ENCODE results near the gene MORN1. TPM values are rescaled to one million over a fixed set of nuclear protein-coding genes. Genes with fewer than 3 reads are reported as not detected.
A peak's percentile ranks its signal among the peaks of the same experiment; 100 is the strongest.

Gene MORN1
- total RNA-seq, 1 experiment from 2014 or later = 12.7 TPM

DNA sequence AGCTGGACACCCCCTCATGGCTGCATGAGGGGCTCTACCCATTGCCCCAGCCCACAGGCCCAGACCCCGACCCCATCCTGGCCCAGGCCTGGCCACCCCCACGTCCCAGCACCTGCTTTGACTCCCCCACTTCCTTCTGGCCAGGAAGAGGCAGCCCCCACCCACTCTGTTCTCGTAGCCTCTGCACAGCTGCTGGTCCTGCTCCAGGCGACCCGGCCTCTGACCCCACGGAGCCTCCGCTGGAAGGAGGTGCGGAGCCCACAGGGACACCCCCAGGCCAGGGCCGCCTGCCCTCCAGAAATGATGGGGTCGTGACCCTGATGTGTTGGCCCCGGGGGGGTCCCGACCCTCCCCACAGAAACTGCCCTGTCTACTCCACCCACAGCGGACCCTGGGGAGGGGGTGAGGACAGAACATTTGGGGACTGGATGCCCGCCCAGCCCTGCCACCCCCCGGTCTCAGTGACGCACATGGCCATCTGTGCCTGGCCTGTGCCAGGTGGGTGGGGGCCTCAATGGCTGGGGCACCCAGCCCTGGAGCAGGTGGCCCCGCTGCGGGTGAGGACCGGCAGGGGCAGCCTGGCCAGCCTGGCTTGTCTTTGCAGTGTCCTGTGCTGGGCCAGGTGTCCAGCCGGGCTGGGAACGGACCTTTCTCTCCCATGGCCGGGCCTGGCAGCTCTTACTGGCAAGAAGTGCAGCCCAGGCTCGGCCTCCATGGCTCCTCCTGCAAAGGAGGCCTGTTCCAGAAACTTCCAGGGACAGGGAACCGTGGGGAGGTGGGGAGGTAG is 78.6 kb downstream of the MORN1 start:
- H3K27me3 ChIP-seq (ENCODE audit: control insufficient read depth, insufficient read depth, low read length) = no peaks in the 10 kb centered on the region
- H3K36me3 ChIP-seq (replicated peaks; ENCODE audit: control insufficient read depth, insufficient read depth, low read length) = peaks cover 4% of the 10 kb centered on the region
- no peak for DNase-seq
- H3K4me3 ChIP-seq (ENCODE audit: insufficient read depth, low read depth, low read length) = no peak overlapping the region

GRCh38 chr1:2312160-2312514 is 79.2 kb downstream of the MORN1 start:
- no peak for DNase-seq
- no peaks in the 10 kb centered on the region for H3K27me3 ChIP-seq (ENCODE audit: control insufficient read depth, insufficient read depth, low read length)
- peaks cover 9% of the 10 kb centered on the region for H3K36me3 ChIP-seq (replicated peaks; ENCODE audit: control insufficient read depth, insufficient read depth, low read length)
- H3K4me3 ChIP-seq (ENCODE audit: insufficient read depth, low read depth, low read length) = no peak overlapping the region

DNA sequence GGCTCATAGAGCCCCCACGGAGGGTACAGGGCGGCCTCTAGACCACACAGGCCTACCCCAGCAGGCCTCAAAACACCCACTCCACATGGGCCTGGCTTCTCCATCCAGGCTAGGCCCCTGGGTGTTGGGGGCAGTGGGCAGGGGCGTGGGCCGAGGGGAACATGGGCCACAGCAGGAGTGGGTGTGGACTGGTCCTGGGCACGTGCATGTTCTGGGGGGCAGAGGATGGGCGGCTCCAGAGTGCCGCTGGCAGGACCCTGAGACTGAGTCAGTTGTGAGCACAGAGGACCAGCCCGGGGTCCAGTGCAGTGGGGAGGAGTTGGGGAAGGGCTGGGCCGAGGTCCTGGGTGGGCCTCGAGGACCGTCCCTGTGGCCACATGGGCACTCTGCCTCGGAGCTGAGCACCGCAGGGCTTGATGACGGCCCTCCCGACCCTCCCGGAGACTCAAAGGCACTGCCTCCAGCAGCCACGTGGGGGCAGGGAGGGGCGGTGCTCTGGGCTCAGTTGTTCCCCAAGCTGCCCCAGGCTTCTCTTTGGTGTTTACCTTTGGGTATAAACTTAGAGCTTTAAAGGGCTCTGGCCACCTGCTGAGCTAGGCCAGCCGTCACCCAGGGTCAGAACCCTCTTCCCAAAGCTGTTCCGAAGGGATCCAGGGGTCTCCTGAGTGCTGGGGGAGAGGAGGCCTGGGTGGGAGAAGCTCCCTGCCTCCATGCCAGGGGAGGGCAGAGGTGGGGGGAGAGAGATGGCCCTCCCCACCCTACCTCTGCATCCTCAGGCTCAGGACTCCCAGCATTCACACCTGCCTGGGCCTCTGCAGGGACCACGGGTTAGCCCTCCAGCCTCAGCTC is 79.9 kb downstream of the MORN1 start:
- H3K27me3 ChIP-seq (ENCODE audit: control insufficient read depth, insufficient read depth, low read length) = no peaks in the 10 kb centered on the region
- no peak overlapping the region for H3K4me3 ChIP-seq (ENCODE audit: insufficient read depth, low read depth, low read length)
- peak; percentile 96 for DNase-seq
- peaks cover 9% of the 10 kb centered on the region for H3K36me3 ChIP-seq (replicated peaks; ENCODE audit: control insufficient read depth, insufficient read depth, low read length)

DNA sequence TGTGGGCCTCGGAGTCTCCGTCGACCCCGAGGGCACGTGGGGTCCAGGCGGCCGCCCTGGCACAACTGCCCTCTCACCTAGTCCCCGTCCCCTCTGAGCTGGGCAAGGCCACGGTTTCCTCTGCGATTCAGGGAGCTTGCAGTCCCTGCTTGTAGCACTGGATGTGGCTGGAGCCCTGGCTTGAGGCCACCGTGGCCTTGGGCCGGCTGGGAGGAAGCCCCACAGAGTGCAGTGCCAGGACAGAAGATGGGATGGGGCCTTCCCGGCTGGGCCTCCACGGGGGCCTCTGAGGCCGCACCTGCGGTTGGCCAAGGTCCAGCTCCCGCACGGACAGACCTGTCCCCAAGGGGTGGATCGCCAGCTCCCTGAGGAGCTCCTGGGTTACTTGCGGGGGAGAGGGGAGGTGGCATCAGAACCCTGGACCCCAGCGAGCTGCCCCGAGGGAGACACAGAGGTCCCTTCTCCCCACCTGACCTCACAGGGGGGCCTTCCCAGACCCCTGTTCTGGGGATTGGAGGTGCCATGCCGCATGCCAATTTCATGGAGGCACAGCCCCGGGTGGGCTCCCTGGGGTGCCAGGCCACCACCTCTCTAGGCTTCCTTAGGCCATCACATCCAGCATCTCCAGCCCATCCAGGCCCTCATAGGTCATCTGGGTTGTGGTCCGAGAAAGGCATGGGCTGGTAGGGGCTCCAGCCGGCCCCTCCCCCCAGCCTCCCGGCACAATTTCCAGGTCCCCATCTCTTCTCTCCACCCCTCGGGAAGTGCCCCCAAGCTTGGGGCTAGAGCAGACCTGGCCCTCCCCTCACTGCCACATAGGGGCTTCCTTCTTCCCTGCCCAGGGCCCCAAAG is 80.8 kb downstream of the MORN1 start:
- peaks cover 9% of the 10 kb centered on the region for H3K36me3 ChIP-seq (replicated peaks; ENCODE audit: control insufficient read depth, insufficient read depth, low read length)
- no peak for DNase-seq
- H3K4me3 ChIP-seq (ENCODE audit: insufficient read depth, low read depth, low read length) = no peak overlapping the region
- no peaks in the 10 kb centered on the region for H3K27me3 ChIP-seq (ENCODE audit: control insufficient read depth, insufficient read depth, low read length)

- no peak for DNase-seq
- Histone ChIP-seq H3K4me3 (ENCODE audit: insufficient read depth, low read depth, low read length) (no peak overlapping the region), H3K36me3 (replicated peaks; ENCODE audit: control insufficient read depth, insufficient read depth, low read length) (peaks cover 14% of the 10 kb centered on the region), H3K27me3 (ENCODE audit: control insufficient read depth, insufficient read depth, low read length) (no peaks in the 10 kb centered on the region)
Observed at GRCh38 chr1:2308844-2309243, 82.5 kb downstream of the MORN1 start.

DNA sequence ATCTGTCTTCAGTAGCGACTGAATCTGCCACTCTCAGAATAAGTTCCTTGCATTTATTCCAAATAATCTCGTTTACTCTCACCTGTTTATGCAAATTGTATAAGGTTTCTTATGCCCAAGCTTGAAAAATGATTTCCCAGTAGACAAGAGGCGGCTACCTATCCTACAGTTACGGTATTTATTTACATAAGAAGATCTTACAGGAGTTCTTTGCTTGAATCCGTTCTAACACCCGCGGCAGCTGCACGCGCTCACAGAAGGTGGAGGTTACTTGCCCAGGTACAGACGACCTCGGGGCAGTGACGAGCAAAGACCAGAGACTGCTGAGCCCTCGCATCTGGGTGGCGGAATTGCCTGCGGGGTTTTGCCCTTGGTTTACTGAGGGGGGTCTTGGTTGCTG is 83.4 kb downstream of the MORN1 start:
- no peak for DNase-seq
- Histone ChIP-seq H3K27me3 (ENCODE audit: control insufficient read depth, insufficient read depth, low read length) (no peaks in the 10 kb centered on the region), H3K4me3 (ENCODE audit: insufficient read depth, low read depth, low read length) (no peak overlapping the region), H3K36me3 (replicated peaks; ENCODE audit: control insufficient read depth, insufficient read depth, low read length) (peaks cover 16% of the 10 kb centered on the region)

DNA sequence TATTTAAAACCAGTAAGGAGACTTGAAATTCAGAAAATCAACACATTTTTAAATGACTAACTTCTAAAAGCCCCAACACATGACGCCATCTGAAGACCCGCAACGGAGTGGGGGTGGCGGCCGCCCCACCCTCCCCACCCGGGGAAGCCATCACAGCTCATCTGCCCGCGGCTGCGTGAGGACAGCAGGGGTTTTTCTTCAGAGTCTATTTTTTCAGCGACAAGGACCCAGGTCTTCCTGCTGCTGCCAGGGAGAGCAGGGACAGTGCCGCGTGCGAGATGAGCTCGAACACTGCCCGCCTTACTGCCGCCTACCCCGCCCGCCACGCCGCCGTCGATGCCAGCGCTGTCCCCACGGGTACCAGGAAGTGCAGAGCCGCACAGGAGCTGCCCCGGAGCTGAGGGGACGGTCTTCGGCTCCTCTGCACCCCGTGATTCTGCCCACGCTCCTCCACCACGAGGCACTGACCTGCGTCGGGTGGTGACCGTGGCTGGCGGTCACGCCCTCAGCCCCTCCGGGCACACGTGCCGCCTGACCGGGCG is 84.2 kb downstream of the MORN1 start:
- no peak for DNase-seq
- Histone ChIP-seq H3K27me3 (ENCODE audit: control insufficient read depth, insufficient read depth, low read length) (no peaks in the 10 kb centered on the region), H3K4me3 (ENCODE audit: insufficient read depth, low read depth, low read length) (no peak overlapping the region), H3K36me3 (replicated peaks; ENCODE audit: control insufficient read depth, insufficient read depth, low read length) (peaks cover 16% of the 10 kb centered on the region)

DNA sequence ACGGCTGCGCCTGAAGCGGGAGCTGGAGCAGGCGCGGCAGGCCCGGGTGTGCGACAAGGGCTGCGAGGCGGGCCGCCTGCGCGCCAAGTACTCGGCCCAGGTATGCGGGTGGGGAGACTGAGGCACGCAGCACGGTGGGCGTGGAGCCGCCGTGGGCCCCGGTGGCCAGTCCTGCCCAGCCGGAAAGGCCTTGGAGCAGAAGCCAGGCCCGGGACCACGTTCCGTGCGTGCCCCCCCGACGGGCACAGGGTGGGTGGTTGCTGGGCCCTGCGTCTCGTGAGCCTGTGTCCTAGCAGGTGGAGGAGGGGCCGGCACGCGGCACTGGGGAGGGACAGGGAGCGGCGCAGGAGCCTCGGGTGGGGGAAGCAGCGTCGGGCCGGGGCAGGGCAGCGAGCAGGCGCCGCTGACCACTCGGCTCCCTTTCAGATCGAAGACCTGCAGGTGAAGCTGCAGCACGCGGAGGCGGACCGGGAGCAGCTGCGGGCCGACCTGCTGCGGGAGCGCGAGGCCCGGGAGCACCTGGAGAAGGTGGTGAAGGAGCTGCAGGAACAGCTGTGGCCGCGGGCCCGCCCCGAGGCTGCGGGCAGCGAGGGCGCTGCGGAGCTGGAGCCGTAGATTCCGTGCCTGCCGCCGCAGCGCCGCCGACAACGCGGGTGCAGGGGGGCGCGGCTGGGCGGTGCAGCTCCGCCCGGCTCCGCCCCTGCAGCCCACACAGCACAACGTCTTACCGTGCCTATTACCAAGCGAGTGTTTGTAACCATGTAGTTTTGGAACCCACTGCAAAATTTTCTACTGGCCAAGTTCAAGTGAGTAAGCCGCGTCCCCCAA is 85.0 kb downstream of the MORN1 start:
- Histone ChIP-seq H3K4me3 (ENCODE audit: insufficient read depth, low read depth, low read length) (no peak overlapping the region), H3K36me3 (replicated peaks; ENCODE audit: control insufficient read depth, insufficient read depth, low read length) (peaks cover 16% of the 10 kb centered on the region), H3K27me3 (ENCODE audit: control insufficient read depth, insufficient read depth, low read length) (no peaks in the 10 kb centered on the region)
- DNase-seq = peak; percentile 94

DNA sequence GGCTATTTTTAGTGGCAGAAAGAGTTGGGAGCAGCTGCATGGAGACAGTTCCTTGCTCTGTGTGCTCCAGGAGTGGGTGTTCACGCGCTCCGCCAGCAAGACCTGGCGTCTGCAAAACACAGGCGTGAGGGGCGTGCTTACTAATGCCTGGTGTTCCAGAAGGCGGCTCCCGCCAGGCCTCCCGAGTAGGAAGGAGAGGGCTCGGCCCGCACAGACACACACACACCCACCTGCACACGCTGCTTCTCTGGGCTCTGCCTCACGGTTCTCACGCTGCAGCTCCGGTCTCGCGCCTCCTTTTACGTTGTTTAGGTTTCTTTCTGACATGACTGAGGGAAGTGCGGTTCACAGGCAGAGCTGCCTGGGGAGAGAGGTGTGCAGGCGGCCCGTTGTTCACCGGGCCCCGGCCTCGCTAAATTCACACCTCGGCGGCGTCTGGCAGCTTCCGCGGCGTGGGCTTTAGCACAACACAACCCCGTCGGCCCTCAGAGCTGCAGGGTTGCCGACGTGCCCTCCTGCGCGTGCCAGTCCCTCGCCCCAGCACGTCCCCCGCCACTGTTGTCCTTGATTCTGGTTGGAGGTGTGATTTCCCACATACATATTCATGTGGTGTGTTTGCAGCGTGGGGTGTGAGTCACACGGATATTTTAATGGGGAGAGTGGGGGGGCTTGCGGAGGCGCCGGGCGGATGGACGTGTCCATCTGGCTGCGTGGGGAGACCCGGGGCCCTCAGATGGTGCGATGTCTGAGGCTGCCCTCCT is 86.3 kb downstream of the MORN1 start:
- no peaks in the 10 kb centered on the region for H3K27me3 ChIP-seq (ENCODE audit: control insufficient read depth, insufficient read depth, low read length)
- no peak overlapping the region for H3K4me3 ChIP-seq (ENCODE audit: insufficient read depth, low read depth, low read length)
- DNase-seq = no peak
- peaks cover 16% of the 10 kb centered on the region for H3K36me3 ChIP-seq (replicated peaks; ENCODE audit: control insufficient read depth, insufficient read depth, low read length)

- no peak for DNase-seq
- H3K4me3 ChIP-seq (ENCODE audit: insufficient read depth, low read depth, low read length) = no peak overlapping the region
- H3K36me3 ChIP-seq (replicated peaks; ENCODE audit: control insufficient read depth, insufficient read depth, low read length) = peaks cover 16% of the 10 kb centered on the region
- H3K27me3 ChIP-seq (ENCODE audit: control insufficient read depth, insufficient read depth, low read length) = no peaks in the 10 kb centered on the region
Observed at GRCh38 chr1:2304282-2304681, 87.1 kb downstream of the MORN1 start.

DNA sequence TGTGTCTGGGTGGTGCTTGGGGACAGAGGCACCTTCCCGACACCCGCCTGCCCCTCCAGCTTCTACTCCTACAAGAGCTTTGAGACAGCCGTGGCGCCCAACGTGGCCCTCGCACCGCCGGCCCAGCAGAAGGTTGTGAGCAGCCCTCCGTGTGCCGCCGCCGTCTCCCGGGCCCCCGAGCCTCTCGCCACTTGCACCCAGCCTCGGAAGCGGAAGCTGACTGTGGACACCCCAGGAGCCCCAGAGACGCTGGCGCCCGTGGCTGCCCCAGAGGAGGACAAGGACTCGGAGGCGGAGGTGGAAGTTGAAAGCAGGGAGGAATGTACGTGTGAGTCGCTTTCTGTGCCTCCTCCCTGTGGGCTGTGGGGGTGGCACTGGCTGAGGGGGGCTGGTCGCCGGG is 87.6 kb downstream of the MORN1 start:
- DNase-seq = no peak
- Histone ChIP-seq H3K36me3 (replicated peaks; ENCODE audit: control insufficient read depth, insufficient read depth, low read length) (peaks cover 16% of the 10 kb centered on the region), H3K4me3 (ENCODE audit: insufficient read depth, low read depth, low read length) (no peak overlapping the region), H3K27me3 (ENCODE audit: control insufficient read depth, insufficient read depth, low read length) (no peaks in the 10 kb centered on the region)

- H3K27me3 ChIP-seq (ENCODE audit: control insufficient read depth, insufficient read depth, low read length) = no peaks in the 10 kb centered on the region
- H3K36me3 ChIP-seq (replicated peaks; ENCODE audit: control insufficient read depth, insufficient read depth, low read length) = peaks cover 16% of the 10 kb centered on the region
- no peak overlapping the region for H3K4me3 ChIP-seq (ENCODE audit: insufficient read depth, low read depth, low read length)
- DNase-seq = no peak
Observed at GRCh38 chr1:2303016-2303775, 88.2 kb downstream of the MORN1 start.
